GM21723 (cell line): ENCODE data around the gene AGBL5.
"Not testable (repeated sequence)": the region's sequence is repeated elsewhere in the genome, so short reads cannot be mapped to it uniquely, and the experiment has no call there.

Source experiments
- ATAC-seq: cut with Tn5 transposase; IDR thresholded peaks from one replicate; pipeline ENCODE4 v1.9.1; 2021; ENCODE audit warnings: mild to moderate bottlenecking, moderate library complexity; ENCODE audit not compliant: unreplicated experiment

The AGBL5 gene

DNA sequence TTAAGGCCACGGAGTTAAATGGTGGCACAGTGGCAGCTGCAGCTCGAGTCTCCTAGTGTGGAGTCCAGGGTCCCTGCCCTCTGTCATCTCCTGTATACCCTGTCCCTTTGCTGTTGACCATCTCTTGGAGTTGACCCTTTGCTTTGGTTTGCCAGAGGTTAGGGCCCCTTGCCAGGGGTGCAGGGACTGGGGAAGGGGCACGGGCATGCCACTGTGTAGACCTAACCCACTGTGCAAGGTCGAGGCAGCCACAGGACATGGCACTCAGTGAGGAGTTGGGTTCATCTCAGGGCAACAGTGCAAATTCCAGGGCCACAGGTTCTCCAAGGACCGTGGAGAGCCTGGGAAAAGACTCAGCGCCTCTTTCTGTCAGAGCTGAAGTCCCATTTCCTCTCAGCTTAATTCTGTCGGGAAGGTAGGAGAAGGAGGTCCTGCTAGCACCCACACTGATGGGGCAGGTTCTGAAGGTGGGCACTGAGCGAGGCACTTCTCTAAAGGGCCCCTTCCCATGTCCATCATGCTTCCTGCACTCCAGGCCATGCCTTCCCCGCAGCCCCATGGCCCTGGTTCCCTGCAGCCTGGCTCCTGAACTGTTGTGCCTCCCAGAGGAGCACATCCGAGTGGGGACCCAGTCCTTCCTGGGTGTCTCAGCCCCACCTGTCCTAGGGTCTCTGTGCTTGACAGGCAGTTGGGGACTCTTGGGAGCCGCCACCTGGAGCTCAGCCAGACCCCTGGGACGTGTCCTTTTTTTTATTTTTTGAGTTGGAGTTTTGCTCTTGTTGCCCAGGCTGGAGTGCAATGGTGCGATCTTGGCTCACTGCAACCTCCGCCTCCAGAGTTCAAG is 37.9 kb downstream of the AGBL5 start:
- no peak for ATAC-seq

DNA sequence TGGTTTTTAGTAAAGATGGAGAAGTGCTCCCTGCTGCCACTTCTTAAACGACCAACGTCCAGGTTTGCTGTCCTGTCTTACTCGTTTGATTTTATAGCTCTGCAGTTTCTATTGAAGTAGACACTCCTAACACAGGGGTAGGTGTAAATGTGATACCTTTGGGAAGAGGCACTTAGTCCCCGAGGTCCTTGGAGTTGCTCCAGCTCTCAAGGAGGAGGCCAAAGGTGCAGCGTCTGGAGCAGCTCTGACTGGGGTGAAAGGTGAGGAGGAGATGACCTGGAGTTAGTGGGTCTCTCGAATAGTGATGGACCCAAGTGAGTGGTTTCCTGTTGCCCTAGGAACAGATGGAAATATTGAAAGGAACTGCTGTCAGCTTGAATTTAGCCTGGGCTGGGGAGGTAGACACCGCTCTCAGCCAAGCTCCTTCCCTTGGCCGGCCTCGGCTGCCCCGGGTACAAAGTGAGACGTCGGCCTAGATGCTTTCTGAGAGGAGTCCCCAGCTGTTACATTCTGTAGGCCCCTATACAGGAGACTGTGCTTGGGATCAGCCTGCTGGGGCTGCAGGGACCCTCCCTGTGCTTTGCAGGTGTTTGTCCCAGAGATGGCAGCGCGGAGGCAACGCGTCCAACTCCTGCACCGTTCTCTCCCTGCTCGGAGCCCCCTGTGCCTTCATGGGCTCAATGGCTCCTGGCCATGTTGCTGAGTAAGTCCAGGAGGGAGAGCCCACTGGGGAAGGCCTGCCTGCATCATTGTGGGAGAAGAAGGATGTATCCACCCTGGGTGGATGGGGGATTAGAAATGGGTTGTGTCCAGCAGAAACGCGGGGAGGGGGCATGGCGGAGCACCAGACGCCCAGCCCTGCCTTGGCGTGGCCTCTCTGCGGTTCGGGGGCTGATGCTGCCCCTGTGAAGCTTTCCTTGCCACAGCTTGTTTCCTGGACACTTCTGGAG is 40.6 kb downstream of the AGBL5 start:
- no peak for ATAC-seq

DNA sequence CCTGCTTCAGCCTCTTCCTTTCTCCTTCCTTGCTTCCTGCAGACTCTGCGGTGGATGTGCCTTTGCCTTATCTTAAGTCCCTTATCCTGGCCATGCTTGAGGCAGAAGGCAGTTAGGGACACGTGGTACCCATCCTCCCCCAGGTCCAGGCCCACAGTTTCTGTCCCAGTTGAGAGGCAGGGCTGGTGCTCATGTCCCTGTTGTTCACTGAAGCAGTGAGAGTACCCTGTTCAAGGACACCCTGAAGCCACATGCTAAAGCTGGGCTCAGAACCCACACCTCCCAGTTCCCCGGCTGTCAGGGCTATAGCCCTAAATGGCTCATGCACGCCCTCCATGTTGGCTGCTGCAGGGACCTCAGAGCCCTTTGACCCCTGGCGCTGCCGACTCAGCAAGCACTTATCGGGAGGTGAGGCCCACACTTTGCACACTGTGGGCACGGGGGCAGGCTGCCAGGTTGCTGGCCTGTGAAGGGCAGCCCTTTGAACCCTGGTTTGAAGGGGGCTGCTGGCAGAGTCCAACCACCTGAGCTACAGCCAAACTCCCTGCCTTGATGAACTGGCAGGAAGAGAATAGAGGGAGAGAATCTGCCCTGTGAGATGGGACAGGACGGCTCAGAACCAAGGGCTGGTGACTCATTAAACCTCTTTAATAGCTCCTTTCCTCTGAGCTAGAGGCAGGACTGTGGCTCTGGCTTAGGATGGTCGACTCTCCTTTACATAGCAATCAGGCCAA is 41.4 kb downstream of the AGBL5 start:
- no peak for ATAC-seq

DNA sequence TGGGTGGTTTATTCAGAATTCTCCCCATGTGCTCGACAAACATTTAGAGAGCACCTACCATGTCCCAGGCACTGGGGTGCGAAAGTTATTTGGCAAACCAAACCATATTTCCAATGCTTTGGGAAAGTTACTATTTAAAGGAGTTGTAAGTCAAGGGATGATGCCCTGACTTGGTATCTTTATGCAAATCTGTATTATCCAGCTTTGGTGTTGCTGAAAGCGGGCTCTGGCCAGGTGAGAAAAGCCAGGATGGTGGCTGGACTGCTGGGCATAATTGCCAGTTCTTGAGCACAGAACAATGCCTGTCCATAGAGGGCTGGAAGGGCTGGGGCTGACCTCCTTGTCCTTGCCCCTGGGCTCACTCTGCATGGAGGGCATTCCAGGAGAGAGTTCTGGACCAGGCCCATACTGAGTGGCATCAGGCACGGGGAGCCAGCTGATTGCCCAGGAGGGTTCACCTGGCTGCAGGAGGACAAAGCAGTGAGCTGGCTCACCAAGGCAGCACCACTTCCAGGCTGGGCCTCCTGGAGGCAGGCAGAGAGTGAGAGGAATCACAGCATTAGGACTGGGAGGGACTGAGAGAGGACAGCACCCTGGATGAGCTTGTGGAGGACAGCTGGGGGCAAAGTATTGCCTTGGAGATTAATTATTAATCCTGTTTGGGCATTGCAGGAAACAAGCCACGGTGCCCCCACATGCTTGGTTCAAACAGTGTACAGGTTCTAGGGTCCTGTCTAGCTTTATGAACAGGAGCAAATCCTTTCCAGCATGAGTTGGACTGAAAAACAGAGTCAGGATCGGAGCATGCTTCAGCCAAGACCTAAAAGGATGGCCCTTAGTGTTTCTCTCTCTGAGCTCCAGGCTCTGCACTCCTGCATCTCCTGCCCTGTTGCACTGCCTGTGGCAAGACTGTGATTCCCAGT is 42.2 kb downstream of the AGBL5 start:
- no peak for ATAC-seq

DNA sequence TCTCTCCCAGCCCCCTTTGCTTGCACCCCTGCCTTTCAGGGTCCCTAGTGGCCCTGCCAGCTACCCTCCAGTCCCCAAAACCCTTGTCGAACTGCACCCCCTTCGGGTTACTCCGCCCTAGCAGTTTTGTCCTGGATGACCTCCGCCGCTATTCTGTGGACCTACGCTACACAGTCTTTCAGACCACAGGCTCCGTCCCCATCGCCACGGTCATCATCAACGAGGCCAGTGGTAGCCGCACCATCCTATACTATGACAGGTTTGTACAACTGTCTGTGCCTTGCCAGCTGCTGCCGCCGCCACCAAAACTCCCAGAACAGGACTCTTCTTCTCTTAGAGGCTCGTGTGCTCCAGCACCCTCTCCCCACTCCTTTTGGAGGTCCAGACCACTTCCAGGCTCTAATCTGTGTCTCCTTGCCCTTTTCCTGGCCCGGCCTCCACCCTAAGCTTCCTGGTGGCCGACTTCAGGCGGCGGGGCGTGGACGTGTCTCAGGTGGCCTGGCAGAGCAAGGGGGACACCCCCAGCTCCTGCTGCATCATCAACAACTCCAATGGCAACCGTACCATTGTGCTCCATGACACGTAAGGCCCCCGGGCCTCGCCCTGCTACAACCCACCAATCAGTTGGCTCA is 43.0 kb downstream of the AGBL5 start:
- no peak for ATAC-seq

DNA sequence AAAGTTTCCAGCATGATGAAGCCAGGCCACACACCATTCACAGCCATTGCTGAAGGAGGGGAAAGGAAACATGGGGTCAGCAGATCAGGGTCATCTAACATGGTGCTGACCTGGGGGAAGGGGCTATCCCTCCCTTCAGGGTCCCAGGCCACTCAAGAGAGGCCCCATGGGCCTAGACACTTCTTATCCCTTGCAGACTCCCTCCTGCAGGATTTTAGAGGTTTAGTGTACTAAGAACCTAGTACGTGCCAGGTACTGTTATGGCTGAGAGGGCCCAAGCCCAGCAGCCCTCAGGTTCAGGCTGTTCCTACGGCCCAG is 43.9 kb downstream of the AGBL5 start:
- ATAC-seq: no peak

DNA sequence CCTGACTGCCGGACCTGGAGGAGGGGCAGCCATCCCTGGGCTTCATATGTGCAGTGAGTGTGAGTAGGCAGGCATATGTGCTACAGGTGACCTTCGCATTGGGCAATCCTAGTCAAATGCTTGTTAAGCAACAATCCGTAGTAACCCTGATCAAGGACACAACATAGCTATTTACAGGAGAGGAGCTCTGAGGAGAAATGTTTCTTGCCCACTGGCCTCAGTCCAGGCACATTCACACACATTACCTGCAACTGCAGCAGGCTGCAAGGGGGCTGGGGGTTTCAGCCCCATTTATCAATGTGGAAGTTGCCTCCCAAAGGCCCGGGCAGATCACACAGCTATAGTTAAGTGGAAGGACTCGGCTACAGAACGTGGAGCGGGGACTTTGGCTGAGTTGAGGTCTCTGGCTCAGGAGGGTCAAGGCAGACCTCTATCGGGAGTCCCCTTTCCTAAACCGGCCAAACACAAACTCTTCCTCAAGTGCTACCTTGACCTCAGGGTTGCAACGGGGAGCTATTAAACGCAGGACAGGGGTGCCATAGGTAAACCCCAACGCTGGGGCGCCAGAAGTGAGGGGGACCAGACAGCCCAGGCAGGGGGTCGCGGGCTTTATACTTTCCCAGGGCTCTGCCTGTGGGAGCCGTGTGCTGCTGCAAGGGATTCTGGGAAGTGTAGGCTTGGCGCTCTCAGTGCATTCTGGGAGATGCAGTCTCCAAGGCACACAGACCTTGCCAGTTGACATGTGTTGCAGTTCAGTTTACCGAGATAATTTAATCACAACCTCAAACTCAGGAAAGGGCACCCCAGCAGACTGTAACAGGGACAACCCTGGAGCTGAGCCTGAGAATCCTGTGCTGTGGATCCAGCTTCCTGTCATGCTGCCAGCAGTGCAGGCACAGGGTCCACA is 44.5 kb downstream of the AGBL5 start:
- peak; percentile 75 for ATAC-seq

DNA sequence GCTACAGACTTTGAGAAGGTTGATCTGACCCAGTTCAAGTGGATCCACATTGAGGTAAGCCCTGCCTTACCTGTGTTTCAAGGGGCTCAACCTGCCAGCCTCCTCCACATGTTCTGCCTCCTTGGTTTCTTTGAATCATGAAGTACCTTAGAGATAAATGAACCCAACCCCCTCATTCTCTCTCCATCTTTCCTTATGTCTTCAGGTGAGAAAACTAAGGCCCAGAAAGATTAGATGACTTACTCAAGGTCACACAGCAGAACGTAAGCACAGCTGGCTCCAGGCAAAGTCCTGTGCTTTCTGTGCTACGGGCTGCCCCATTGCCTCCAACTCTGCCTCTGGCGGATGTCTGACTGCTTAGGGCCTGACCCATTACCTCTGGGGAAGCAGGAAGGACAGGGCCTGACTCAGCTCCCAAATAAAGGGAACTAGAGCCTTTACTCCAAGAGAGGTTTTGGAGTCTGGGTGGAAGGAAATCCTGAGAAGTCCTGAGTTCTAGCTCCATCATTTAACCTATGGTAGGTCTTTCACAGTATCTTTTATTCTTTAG is 45.4 kb downstream of the AGBL5 start:
- ATAC-seq: no peak

DNA sequence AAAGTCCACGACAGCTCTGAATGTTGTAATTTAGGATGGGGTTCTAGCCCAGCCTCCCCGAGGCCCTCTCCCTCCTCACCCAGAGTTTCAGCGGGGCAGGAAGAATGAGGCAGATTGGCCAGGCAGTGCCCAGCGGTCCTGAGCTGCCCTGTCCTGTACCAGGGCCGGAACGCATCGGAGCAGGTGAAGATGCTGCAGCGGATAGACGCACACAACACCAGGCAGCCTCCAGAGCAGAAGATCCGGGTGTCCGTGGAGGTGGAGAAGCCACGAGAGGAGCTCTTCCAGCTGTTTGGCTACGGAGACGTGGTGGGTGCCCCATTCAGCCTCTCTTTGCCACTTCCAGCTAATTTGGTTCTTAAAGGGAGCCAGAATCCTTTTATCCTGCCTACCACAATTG is 45.9 kb downstream of the AGBL5 start:
- no peak for ATAC-seq

DNA sequence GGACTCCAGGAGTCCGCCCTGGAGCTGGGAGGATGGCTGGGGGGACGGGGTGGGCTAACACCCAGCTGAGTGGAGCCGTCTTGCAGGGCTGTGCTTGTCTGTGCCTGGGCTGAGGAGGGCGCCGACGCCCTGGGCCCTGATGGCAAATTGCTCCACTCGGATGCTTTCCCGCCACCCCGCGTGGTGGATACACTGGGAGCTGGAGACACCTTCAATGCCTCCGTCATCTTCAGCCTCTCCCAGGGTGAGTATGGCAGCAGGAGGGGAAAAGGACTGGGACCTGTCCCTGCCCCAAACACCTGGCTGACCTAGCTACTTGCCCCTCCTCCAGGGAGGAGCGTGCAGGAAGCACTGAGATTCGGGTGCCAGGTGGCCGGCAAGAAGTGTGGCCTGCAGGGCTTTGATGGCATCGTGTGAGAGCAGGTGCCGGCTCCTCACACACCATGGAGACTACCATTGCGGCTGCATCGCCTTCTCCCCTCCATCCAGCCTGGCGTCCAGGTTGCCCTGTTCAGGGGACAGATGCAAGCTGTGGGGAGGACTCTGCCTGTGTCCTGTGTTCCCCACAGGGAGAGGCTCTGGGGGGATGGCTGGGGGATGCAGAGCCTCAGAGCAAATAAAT is 48.0 kb downstream of the AGBL5 start:
- ATAC-seq: no peak

DNA sequence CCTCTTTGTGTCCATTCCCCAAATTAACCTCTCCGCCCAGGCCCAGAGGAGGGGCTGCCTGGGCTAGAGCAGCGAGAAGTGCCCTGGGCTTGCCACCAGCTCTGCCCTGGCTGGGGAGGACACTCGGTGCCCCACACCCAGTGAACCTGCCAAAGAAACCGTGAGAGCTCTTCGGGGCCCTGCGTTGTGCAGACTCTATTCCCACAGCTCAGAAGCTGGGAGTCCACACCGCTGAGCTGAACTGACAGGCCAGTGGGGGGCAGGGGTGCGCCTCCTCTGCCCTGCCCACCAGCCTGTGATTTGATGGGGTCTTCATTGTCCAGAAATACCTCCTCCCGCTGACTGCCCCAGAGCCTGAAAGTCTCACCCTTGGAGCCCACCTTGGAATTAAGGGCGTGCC is 48.6 kb downstream of the AGBL5 start:
- ATAC-seq: no peak

DNA sequence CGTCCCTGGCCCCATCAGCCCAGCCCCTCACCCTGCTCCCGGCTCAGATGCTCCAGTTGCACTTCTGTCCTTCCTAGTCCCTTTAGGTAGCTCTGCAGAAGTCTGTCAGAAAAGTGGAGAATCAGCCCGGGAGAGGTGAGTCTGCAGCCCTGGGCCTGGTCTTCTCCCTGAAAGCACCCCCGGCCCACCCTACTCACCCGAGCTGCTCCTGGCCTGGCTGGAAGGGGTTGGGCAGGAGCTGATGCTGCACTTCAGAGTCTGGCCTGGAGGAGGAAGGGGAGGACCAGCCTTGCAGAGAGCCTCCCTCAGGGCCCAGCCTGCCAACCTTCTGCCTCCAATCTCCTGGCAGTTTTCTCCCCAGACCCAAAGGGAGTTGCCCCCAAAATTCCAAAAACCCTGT is 50.9 kb downstream of the AGBL5 start:
- ATAC-seq: no peak

DNA sequence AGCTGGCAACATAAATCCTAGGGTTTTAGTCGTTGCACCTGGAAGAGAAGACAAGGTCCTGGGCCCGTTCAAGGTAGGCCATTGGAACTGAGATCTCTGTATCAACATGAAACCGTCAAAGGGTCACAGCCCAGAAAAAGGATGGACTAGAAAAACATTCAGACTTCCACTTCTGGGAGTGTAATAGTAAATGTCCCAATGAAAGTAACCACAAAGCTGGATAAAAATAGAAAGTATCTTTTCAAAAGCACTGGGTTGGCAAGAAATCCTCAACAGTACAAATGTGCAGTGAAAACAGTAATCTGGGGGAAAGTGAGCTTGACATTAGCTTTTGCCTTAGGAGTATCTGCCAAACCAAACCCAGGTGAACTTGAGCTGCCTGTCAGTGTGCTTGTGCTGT is 54.5 kb downstream of the AGBL5 start:
- ATAC-seq: no peak

DNA sequence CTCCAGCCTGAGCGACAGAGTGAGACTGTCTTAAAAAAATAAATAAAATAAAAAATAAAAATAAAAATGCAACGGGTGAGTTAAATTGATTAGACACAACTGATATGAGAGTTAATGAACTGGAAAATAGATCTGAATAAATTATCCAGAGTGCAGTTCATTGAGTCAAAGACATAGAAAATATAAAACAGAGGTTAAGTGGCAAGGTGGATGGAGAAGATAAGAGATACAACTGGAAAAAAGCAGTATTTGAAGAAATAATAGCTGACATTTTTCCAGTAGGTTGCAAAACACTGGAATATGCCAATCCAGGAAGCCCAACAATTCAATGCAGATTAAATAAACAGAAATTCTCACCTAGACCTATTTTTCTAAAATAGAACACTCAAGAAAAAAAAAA is 56.8 kb downstream of the AGBL5 start:
- no peak for ATAC-seq

DNA sequence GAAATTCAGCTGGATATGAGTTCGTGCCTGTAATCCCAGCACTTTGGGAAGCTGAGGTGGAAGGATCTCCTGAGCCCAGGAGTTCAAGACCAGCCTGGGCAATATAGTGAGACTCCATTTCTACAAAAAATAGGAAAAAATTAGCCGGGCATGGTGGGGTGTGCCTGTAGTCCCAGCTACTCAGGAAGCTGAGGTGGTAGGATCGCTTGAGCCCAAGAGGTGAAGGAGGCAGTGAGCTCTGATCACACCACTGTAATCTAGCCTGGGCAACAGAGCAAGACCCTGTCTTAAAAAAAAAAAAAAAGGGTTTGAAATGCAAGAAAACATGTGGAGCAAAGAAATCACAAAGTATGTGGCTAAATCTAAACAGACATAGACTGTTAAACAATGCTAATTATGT is 57.6 kb downstream of the AGBL5 start:
- ATAC-seq: no peak

DNA sequence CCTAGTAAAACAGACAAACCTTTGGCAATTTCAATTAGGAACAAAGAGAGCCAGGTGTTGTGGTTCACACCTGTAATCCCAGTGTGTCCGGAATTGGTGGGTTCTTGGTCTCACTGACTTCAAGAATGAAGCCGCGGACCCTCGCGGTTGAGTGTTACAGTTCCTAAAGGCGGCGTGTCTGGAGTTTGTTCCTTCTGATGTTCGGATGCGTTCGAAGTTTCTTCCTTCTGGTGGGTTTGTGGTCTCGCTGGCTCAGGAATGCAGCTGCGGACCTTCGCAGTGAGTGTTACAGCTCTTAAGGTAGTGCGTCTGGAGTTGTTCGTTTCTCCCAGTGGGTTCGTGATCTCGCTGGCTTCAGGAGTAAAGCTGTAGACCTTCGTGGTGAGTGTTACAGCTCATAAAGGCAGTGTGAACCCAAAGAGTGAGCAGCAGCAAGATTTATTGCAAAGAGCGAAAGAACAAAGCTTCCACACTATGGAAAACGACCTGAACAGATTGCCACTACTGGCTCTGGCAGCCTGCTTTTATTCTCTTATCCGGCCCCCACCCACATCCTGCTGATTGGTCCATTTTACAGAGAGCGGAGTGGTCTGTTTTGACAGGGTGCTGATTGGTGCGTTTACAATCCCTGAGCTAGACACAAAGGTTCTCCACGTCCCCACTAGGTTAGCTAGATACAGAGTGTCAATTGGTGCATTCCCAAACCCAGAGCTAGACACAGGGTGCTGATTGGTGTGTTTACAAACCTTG is 59.3 kb downstream of the AGBL5 start:
- not testable (repeated sequence) for ATAC-seq

DNA sequence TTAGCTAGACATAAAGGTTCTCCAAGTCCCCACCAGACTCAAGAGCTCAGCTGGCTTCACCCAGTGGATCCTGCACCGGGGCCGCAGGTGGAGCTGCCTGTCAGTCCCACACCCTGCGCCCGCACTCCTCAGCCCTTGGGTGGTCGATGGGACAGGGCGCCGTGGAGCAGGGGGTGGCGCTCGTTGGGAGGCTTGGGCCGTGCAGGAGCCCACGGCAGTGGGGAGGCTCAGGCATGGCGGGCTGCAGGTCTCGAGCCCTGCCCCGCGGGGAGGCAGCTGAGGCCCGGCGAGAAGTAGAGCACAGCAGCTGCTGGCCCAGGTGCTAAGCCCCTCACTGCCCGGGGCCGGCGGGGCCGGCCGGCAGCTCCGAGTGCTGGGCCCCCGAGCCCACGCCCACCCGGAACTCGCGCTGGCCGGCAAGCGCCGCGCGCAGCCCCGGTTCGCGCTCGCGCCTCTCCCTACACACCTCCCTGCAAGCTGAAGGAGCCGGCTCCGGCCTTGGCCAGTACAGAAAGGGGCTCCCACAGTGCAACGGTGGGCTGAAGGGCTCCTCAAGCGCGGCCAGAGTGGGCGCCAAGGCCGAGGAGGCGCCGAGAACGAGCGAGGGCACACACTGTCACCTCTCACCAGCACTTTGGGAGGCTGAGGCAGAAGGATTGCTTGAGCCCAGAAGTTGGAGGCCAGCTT is 60.1 kb downstream of the AGBL5 start:
- not testable (repeated sequence) for ATAC-seq
